Activated CD8-positive, alpha-beta memory T cell treated with anti-CD3 and anti-CD28 coated beads, Interleukin-2, amount 50 U/mL, for 1 hour (primary cell): Measurements from ENCODE around the gene SEC22C.
"Not testable (repeated sequence)": the region's sequence is repeated elsewhere in the genome, so short reads cannot be mapped to it uniquely, and the experiment has no call there.

ENCODE experiments used
- DNase-seq: peaks from one replicate; pipeline ENCODE4 v3.0.0-alpha.2; 2020; ENCODE audit errors: extremely low read depth

The SEC22C gene

DNA sequence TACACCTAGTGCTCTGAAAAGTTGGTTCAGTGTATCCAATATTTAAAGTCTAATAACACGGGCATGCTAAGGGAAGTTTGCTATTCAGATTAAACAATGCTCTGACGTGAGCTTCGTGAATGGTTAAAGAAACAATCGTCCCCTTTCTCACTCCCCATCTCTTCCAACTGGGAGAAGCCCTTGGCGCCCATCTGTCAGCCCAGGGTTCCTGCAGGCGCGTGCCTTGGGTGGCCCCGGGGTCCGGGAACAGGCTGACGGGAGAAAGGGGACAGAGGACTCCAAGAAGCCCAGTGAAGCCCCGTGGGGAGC is 413 bp downstream of the SEC22C start:
- no peak for DNase-seq

- not testable (repeated sequence) for DNase-seq
Measured at GRCh38 chr3:42579346-42579745, 2.4 kb downstream of the SEC22C start.

DNA sequence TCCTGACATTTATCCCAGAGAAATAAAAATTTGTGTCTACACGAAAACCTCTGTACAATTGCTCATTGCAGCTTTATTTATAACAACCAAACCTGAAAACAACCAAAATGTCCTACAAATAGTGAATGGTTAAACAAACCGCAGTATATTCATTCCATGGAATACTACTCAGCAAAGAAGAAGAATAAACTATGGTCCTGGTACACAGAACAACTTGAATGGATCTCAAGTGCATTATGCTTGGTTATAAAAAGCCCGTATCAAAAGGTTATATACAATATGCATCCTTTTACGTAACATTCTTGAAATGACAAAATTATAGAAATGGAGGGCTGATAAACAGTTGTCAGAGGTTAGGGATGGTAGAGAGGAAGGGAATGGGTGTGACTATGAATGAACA is 3.7 kb downstream of the SEC22C start:
- DNase-seq, result no peak

GRCh38 chr3:42575137-42575741 is 6.5 kb downstream of the SEC22C start:
- no peak for DNase-seq

DNA sequence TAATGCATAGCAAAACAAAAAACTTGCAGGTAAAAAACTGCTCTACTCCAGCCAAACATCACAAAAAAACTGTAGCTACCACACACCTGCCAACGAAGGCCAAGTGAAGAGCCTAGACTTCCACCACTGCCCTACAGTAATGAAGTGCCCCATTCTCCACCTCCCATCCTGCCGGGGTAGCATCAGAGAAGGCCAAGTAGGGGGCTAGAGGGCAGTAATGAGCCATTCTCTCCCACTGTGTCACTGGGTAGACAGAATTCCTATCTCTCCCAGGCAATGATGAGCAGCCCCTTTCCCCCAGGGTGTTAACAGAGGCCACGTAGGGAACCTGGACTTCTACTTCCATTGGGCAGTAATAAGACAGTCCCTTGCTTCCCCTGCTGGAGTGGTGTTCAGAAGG is 9.5 kb downstream of the SEC22C start:
- DNase-seq, result no peak

DNA sequence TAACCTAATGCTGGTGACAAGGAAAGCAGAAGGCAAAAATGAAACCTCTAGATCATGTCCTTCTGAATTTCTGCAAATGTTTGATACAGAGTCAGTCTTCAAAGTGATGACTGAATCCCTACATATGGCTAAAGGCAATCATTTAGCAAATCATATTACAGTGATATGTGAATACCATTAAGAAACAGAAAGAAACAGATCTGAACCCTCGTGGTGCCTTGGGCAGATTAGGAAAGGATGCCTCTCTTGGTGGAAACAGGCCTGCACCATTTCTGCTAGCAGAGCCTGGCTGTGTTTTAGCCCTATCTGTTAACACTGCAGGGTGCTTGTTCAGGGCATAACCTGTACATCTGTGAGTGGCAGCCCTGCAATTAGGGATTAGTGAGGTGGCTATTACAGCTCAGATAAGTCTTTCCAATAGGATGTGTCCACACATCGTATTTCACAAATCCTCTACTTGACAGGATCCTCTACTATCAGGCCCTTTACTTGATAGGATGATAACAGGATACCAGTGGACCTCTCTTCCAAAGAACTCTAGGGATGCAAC is 12.1 kb downstream of the SEC22C start:
- no peak for DNase-seq

DNA sequence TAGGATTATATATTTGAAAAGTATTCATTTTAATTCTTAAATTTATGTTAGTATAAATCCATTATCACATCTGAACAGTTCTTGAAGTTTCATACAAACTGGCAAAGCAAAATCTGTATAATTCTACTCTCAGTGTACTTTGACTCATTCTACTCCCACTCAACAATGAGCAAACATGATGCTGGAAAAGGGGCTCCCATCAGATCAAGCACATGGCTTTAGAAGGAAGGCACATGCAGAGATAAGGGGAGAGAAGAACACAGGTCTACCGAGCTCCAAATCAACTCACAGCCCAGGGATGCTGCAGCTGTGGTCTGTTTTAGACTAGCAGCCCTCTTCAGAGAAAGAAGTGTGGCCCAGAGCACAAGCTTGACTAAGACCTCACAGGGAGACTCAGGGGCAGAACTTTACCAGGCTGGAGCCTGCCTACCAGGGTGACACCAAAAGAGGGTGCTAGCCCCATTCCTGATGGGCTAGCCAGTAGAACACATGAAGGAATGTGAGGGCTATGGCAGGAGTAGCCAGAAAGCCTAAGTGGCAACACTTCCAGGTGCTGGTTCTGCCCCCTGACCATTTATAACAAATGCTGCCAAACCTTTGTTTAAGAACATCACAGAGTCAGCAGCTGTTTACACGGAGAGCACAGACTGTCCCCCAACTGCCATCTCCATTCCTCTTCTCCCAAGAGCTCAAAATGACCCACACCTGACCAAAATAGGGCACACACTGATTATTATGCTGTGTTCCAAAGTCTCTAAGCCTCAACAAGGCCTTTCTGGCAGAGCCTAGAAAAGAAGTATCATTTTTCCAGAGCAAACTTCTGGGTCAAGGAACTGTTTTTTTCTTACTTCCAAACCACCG is 19.5 kb downstream of the SEC22C start:
- no peak for DNase-seq

DNA sequence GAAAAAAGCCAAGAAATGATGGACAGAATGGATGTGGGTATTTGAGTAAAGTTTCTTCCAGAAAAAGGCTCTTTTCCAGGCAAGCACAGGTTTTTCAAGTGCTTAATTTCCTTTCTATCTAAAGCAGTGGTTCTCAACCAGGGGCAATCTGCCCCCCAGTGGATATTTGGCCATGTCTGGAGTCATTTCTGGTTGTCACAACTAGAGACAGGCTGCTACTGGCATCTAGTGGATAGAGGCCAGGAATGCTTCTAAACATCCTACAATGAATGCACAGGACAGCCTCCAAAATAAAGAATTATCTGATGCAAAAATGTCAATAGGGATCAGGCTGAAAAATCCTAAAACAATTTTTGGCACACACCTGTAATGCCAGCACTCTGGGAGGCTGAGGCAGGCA is 23.9 kb downstream of the SEC22C start:
- DNase-seq, result no peak

DNA sequence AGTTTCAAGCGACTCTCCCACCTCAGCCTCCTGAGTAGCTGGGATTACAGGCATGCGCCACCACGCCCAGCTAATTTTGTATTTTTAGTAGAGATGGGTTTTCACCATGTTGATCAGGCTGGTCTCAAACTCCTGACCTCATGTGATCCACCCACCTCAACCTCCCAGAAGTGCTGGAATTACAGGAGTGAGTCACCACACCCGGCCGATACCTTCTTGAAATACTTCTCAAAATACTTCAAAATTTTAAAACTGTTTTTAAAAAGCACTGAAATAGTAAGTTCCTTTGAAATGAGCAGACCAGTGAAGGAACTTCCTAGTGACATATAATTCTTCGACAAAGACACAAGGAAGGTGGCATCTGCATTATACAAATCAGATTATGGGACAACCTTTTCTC is 24.9 kb downstream of the SEC22C start:
- DNase-seq, result not testable (repeated sequence)

DNA sequence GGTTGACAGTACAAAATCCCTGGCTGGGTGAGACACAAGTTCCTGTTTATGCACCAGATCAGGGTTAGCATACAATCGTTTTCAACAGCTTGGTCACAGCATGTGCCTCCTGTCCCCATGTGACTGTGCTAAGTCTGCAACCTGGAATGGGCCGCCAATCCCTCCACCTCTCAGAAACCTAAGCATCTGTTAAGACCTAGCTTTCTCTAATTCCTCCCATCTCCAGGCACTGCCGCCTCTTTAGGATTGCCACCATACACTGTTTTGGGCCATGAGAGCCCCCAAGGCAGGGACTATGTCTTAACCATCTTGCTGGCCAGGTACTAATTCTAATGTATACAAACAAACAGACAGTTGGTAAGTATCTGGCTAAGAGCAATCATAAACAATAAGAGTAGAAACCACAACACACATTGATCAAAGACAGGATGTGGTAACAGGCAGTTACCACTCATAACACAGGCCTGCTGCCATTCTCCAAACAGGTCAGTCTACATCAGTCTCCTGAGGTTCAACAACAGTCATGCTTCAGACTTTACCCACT is 25.6 kb downstream of the SEC22C start:
- DNase-seq, result no peak

GRCh38 chr3:42552830-42553229 is 28.9 kb downstream of the SEC22C start:
- no peak for DNase-seq

- DNase-seq, result no peak
Measured at GRCh38 chr3:42550250-42550649, 31.5 kb downstream of the SEC22C start.

DNA sequence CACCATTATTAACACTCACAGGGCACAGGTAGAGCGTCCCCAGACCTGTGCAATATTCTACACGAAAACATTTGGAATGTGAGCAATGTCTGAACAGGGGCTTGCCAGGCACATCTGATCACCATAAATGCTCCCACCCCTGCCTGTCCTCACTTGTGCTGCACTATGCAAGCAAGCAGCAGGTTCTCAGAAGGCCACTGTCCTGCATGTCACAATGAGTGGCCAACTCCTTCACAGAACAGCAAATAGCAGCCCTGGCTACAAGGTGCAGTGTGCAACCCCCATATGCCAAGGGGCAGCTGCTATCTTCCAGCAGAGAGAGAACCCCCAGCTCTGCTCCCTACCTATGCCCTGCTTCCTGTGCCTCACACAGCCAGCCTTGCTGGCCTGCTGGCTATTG is 32.6 kb downstream of the SEC22C start:
- no peak for DNase-seq

- no peak for DNase-seq
Measured at GRCh38 chr3:42547401-42547945, 34.3 kb downstream of the SEC22C start.

- no peak for DNase-seq
Measured at GRCh38 chr3:42546691-42547213, 35.0 kb downstream of the SEC22C start.

DNA sequence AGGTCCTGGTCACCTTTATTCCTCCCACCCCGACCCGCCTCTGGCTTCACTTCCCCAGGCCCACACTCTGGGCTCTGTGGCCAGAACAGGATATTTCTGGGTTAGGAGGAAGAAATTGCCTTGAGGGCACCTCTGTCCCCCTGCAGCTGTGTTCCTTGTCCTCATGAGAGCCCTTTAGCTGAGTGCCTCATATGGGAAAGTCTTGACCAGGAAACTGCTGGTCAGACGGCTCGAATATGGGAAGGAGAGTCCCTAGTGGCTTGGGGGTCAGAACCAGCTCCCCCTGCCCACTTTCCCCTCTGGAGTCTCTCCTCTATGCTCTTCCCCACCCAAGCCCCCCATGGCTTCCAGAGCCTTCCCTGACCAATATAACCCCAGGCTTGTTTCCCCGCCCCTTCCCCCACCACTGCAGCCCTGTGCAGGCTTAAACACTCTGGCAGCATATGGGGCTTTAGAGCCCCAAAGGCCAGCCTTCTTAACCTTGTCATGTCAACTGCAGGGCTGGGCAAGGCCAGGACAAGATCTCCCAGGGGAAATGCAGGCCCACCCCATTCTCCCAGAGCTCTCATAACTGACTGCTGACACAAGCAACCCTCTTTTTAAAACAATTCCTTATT is 36.4 kb downstream of the SEC22C start:
- DNase-seq, result no peak

- DNase-seq, result no peak
Measured at GRCh38 chr3:42544492-42545283, 37.1 kb downstream of the SEC22C start.

GRCh38 chr3:42541079-42541478 is 40.7 kb downstream of the SEC22C start:
- no peak for DNase-seq

GRCh38 chr3:42539871-42540714 is 41.7 kb downstream of the SEC22C start:
- DNase-seq, result no peak

DNA sequence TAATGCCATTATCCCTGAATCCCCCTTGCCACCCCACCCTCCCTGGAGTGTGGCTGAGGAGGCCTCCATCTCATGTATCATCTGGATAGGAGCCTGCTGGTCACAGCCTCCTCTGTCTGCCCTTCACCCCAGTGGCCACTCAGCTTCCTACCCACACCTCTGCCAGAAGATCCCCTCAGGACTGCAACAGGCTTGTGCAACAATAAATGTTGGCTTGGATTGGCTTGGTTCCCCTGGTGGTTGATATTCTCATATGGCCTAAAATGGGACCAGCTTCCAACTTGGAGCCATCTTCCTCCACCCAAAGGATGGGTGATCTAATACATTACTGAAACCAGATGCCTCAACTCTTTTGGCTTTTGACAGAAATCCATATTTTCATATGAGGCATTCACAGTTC is 44.4 kb downstream of the SEC22C start:
- DNase-seq, result no peak
